Stimulated activated CD4-positive, alpha-beta T cell treated with anti-CD3 and anti-CD28 coated beads, Interleukin-1b, Interleukin-23, amount 100 ng/mL, for 4 hours (primary cell): ENCODE measurements around the gene LRRC72.

ENCODE experiments used
- DNase-seq, 2 donors: peaks; one replicate each; pipeline ENCODE4 v3.0.0-alpha.2; 2020; ENCODE audit warnings: low read depth in 2 of 2

LRRC72 gene

GRCh38 chr7:16626388-16626787 lies 99.8 kb downstream of the LRRC72 start:
- DNase-seq, result no peak

- no peak for DNase-seq
Measured at GRCh38 chr7:16627236-16627635, 100.6 kb downstream of the LRRC72 start.

GRCh38 chr7:16630654-16631053 lies 104.0 kb downstream of the LRRC72 start:
- no peak for DNase-seq
